ENCODE data around the gene MESP2. TPM values are rescaled to one million over a fixed set of nuclear protein-coding genes. Genes with fewer than 3 reads are reported as not detected.
A peak's percentile ranks its signal among the peaks of the same experiment; 100 is the strongest.

Gene MESP2
- total and polyA plus RNA-seq, 5 experiments from 2014 or later: not detected

- no peaks in the 10 kb centered on the region for H3K36me3 Mint-ChIP-seq
- no peaks in the 10 kb centered on the region for H3K9me3 Mint-ChIP-seq
- H3K4me1 Mint-ChIP-seq: peaks cover 0 to 8% (median 6%) of the 10 kb centered on the region in 4 donors
- peaks cover 0 to 17% (median 2%) of the 10 kb centered on the region in 5 donors for H3K27me3 Mint-ChIP-seq
- POLR2A ChIA-PET: no interaction called here
- H3K27ac Mint-ChIP-seq: no peak overlapping the region
- no peak for ATAC-seq
- H3K4me3 Mint-ChIP-seq: peak overlapping the region in 4 of 10 donors; percentile 1 to 11 (median 8)
- no peak for DNase-seq
Measured at GRCh38 chr15:89747708-89748682, 28.1 kb upstream of the MESP2 start.

- H3K9me3 Mint-ChIP-seq: no peaks in the 10 kb centered on the region
- no peak overlapping the region for H3K27ac Mint-ChIP-seq
- H3K4me3 Mint-ChIP-seq: peak overlapping the region in 6 of 10 donors; percentile 77 to 86 (median 80)
- no peaks in the 10 kb centered on the region for H3K36me3 Mint-ChIP-seq
- ATAC-seq (no peak), DNase-seq (no peak)
- POLR2A ChIA-PET: no interaction called here
- peaks cover 0 to 19% (median 3%) of the 10 kb centered on the region in 5 donors for H3K27me3 Mint-ChIP-seq
- H3K4me1 Mint-ChIP-seq: peaks cover 0 to 8% (median 6%) of the 10 kb centered on the region in 4 donors
Measured at GRCh38 chr15:89749054-89749453, 27.1 kb upstream of the MESP2 start.

- peak overlapping the region in 2 of 10 donors; percentile 9 to 43 for H3K27ac Mint-ChIP-seq
- ATAC-seq: no peak
- peaks cover 0 to 21% (median 5%) of the 10 kb centered on the region in 5 donors for H3K27me3 Mint-ChIP-seq
- peak overlapping the region; percentile 63 to 86 (median 78) for H3K4me3 Mint-ChIP-seq
- no peak for DNase-seq
- POLR2A ChIA-PET: no interaction called here
- H3K4me1 Mint-ChIP-seq: peaks cover 0 to 8% (median 6%) of the 10 kb centered on the region in 4 donors
- no peaks in the 10 kb centered on the region for H3K36me3 Mint-ChIP-seq
- H3K9me3 Mint-ChIP-seq: no peaks in the 10 kb centered on the region
Measured at GRCh38 chr15:89749526-89749925, 26.6 kb upstream of the MESP2 start.

GRCh38 chr15:89749951-89750559 is 26.1 kb upstream of the MESP2 start:
- Mint-ChIP-seq H3K36me3 (no peaks in the 10 kb centered on the region), H3K4me1 (peaks cover 0 to 8% (median 6%) of the 10 kb centered on the region in 4 donors), H3K9me3 (no peaks in the 10 kb centered on the region), H3K27ac (peak overlapping the region in 3 of 10 donors; percentile 41 to 72 (median 43)), H3K4me3 (peak overlapping the region; percentile 70 to 86 (median 78)), H3K27me3 (peaks cover 0 to 21% (median 5%) of the 10 kb centered on the region in 5 donors)
- ATAC-seq (peak in 1 of 2 donors; percentile 10), DNase-seq (peak in 2 of 10 donors; percentile 11 to 16)
- POLR2A ChIA-PET: interaction anchor here (1.0 kb wide), 1 partner anchor 10 kb away, joined by 3 read pairs; no protein-coding TSS in a partner anchor

- peaks cover 0 to 8% (median 6%) of the 10 kb centered on the region in 4 donors for H3K4me1 Mint-ChIP-seq
- peak; percentile 71 to 91 (median 84) for DNase-seq
- peak within 1 kb of the TSS in 2 of 10 donors; percentile 43 to 72 for H3K27ac Mint-ChIP-seq
- peak within 1 kb of the TSS; percentile 71 to 86 (median 80) for H3K4me3 Mint-ChIP-seq
- H3K36me3 Mint-ChIP-seq: no peaks in the 10 kb centered on the region
- no peaks in the 10 kb centered on the region for H3K9me3 Mint-ChIP-seq
- H3K27me3 Mint-ChIP-seq: peaks cover 0 to 21% (median 9%) of the 10 kb centered on the region in 5 donors
- ATAC-seq: peak; percentile 94 to 96
- POLR2A ChIA-PET: interaction anchor here (1.0 kb wide), 1 partner anchor 11 kb away, joined by 3 read pairs; no protein-coding TSS in a partner anchor
Measured at GRCh38 chr15:89750560-89751542, 25.3 kb upstream of the MESP2 start, which contains the start of gene MESP1. MESP1 (minus strand) TSS chr15:89751249; CDS start chr15:89751231, 18 bp downstream.

GRCh38 chr15:89751748-89752147 is 24.4 kb upstream of the MESP2 start:
- Mint-ChIP-seq H3K27me3 (peaks cover 0 to 21% (median 9%) of the 10 kb centered on the region in 5 donors), H3K9me3 (no peaks in the 10 kb centered on the region), H3K27ac (no peak overlapping the region), H3K4me1 (peaks cover 0 to 8% (median 6%) of the 10 kb centered on the region in 4 donors), H3K4me3 (peak overlapping the region in 9 of 10 donors; percentile 30 to 76 (median 60)), H3K36me3 (no peaks in the 10 kb centered on the region)
- no peak for DNase-seq
- ATAC-seq: no peak
- POLR2A ChIA-PET: interaction anchor here (0.5 kb wide), 1 partner anchor 1221 kb away, joined by 5 read pairs; no protein-coding TSS in a partner anchor

- Mint-ChIP-seq H3K36me3 (no peaks in the 10 kb centered on the region), H3K4me3 (peak overlapping the region in 1 of 10 donors; percentile 45)
Measured at GRCh38 chr15:89753855-89754254, 22.3 kb upstream of the MESP2 start.

GRCh38 chr15:89754361-89755154 is 21.6 kb upstream of the MESP2 start:
- POLR2A ChIA-PET: interaction anchor here (0.6 kb wide), 1 partner anchor 50 kb away, joined by 3 read pairs; no protein-coding TSS in a partner anchor
- Mint-ChIP-seq H3K36me3 (no peaks in the 10 kb centered on the region), H3K27ac (no peak overlapping the region), H3K27me3 (peaks cover 0 to 23% (median 10%) of the 10 kb centered on the region in 5 donors), H3K4me3 (peak overlapping the region in 1 of 10 donors; percentile 11), H3K9me3 (no peaks in the 10 kb centered on the region), H3K4me1 (peaks cover 0 to 6% (median 4%) of the 10 kb centered on the region in 4 donors)
- DNase-seq (no peak), ATAC-seq (no peak)

More at GRCh38 chr15:89753855-89754254, 22.3 kb upstream of the MESP2 start:
- DNase-seq: no peak
- Mint-ChIP-seq H3K4me1 (peaks cover 0 to 8% (median 6%) of the 10 kb centered on the region in 4 donors), H3K27ac (no peak overlapping the region), H3K27me3 (peaks cover 0 to 22% (median 9%) of the 10 kb centered on the region in 5 donors), H3K9me3 (no peaks in the 10 kb centered on the region)
- POLR2A ChIA-PET: no interaction called here
- no peak for ATAC-seq

- no peaks in the 10 kb centered on the region for H3K4me1 Mint-ChIP-seq
- DNase-seq: no peak
- no peak for ATAC-seq
- H3K27ac Mint-ChIP-seq: no peak overlapping the region
- peaks cover 0 to 19% (median 10%) of the 10 kb centered on the region in 5 donors for H3K27me3 Mint-ChIP-seq
- H3K36me3 Mint-ChIP-seq: no peaks in the 10 kb centered on the region
- POLR2A ChIA-PET: no interaction called here
- no peaks in the 10 kb centered on the region for H3K9me3 Mint-ChIP-seq
- H3K4me3 Mint-ChIP-seq: no peak overlapping the region
Measured at GRCh38 chr15:89755701-89756100, 20.4 kb upstream of the MESP2 start.

- H3K4me3 Mint-ChIP-seq: no peak overlapping the region
- H3K27me3 Mint-ChIP-seq: peaks cover 0 to 19% (median 10%) of the 10 kb centered on the region in 5 donors
- H3K27ac Mint-ChIP-seq: no peak overlapping the region
- DNase-seq (no peak), ATAC-seq (no peak)
- H3K36me3 Mint-ChIP-seq: no peaks in the 10 kb centered on the region
- POLR2A ChIA-PET: interaction anchor here (0.6 kb wide), 1 partner anchor 296 kb away, joined by 5 read pairs; no protein-coding TSS in a partner anchor
- H3K4me1 Mint-ChIP-seq: no peaks in the 10 kb centered on the region
- H3K9me3 Mint-ChIP-seq: no peaks in the 10 kb centered on the region
Measured at GRCh38 chr15:89756897-89757296, 19.2 kb upstream of the MESP2 start.

- Mint-ChIP-seq H3K4me1 (no peaks in the 10 kb centered on the region), H3K27ac (peak overlapping the region in 1 of 10 donors; percentile 4), H3K9me3 (no peaks in the 10 kb centered on the region), H3K4me3 (no peak overlapping the region), H3K27me3 (peaks cover 0 to 19% (median 9%) of the 10 kb centered on the region in 5 donors), H3K36me3 (no peaks in the 10 kb centered on the region)
- ATAC-seq: no peak
- no peak for DNase-seq
- POLR2A ChIA-PET: no interaction called here
Measured at GRCh38 chr15:89758283-89758682, 17.8 kb upstream of the MESP2 start.
